B cell (primary cell): ENCODE data around the gene PKMYT1. TPM values are rescaled to one million over a fixed set of nuclear protein-coding genes. Genes with fewer than 3 reads are reported as not detected.

ENCODE experiments used
- ATAC-seq: fragments of 200-7000 bp; cut with Tn5 transposase; one replicate; pipeline ENCODE4 v1.10.0; 2021; ENCODE audit warnings: low read depth, mild to moderate bottlenecking, moderate number of reproducible peaks, moderate library complexity
- CTCF ChIA-PET: fragments of 350-600 bp; sonication (Branson Sonifier 250); formaldehyde crosslinking; loops from one replicate; lab custom pipeline; 2021; ENCODE audit warnings: antibody characterized with exemption, inconsistent platforms; lab: Charles Lee
- POLR2A ChIA-PET: fragments of 350-600 bp; sonication (Branson Sonifier 250); formaldehyde crosslinking; loops from one replicate; lab custom pipeline; 2021; ENCODE audit warnings: antibody characterized with exemption; lab: Charles Lee
- DNase-seq: peaks from one replicate; pipeline ENCODE4 v3.0.0; 2013
- H2AFZ ChIP-seq: 2 replicates; pipeline ENCODE4 v1.6.1; 2012; ENCODE audit warnings: mild to moderate bottlenecking, low read depth, low read length; ENCODE audit not compliant: insufficient read depth, poor library complexity, severe bottlenecking
- H3K27ac ChIP-seq, 2 donors: 1 replicate in 1 of 2; 2 replicates in 1 of 2; pipeline ENCODE4 v1.5.1; 2012 to 2013; ENCODE audit warnings: low read length in 2 of 2, mild to moderate bottlenecking in 2 of 2, moderate library complexity in 1 of 2
- H3K27me3 ChIP-seq, 4 experiments: fragments of 200-600 bp in 1 of 4; sonication (generic) in 1 of 4; replicated peaks in 1 of 4; 1 replicate in 2 of 4; 2 replicates in 2 of 4; pipeline versions ENCODE4 v1.6.1 to v1.7.0; 2013 to 2016; ENCODE audit warnings: low read length in 3 of 4, mild to moderate bottlenecking in 2 of 4, mixed read lengths in 1 of 4, moderate library complexity in 1 of 4; ENCODE audit not compliant: insufficient read depth in 4 of 4, control insufficient read depth in 3 of 4; ENCODE audit errors: control extremely low read depth in 1 of 4
- H3K36me3 ChIP-seq, 2 experiments: replicated peaks in 1 of 2; 1 replicate in 1 of 2; 2 replicates in 1 of 2; pipeline versions ENCODE4 v1.6.1 to v1.7.1; 2013; ENCODE audit warnings: low read length in 1 of 2; ENCODE audit not compliant: insufficient read depth in 2 of 2, control insufficient read depth in 1 of 2; ENCODE audit errors: control extremely low read depth in 1 of 2, extremely low read depth in 1 of 2
- H3K4me1 ChIP-seq, 2 donors: fragments of 200-600 bp in 1 of 2; sonication (generic) in 1 of 2; 1 replicate in 1 of 2; 2 replicates in 1 of 2; pipeline versions ENCODE4 v1.5.1 to v1.6.1; 2013 to 2017; ENCODE audit warnings: low read length in 2 of 2; ENCODE audit not compliant: control insufficient read depth in 2 of 2, insufficient read depth in 2 of 2
- H3K4me2 ChIP-seq: replicated peaks from 2 replicates; pipeline ENCODE3; 2012; ENCODE audit warnings: mild to moderate bottlenecking, low read depth, low read length; ENCODE audit not compliant: poor library complexity, severe bottlenecking
- H3K4me3 ChIP-seq, 5 experiments: fragments of 200-600 bp in 1 of 5; sonication (generic) in 1 of 5; 1 replicate in 3 of 5; 2 replicates in 2 of 5; pipeline versions ENCODE4 v1.5.1 to v1.7.0; 2011 to 2016; ENCODE audit warnings: low read length in 4 of 5, mild to moderate bottlenecking in 4 of 5, low read depth in 2 of 5, control low read depth in 1 of 5, moderate library complexity in 1 of 5; ENCODE audit not compliant: insufficient read depth in 1 of 5; ENCODE audit errors: control extremely low read depth in 1 of 5, extremely low read depth in 1 of 5
- H3K79me2 ChIP-seq: fragments of 200-600 bp; sonication (generic); one replicate; pipeline ENCODE4 v1.6.0; 2016; ENCODE audit warnings: low read length; ENCODE audit not compliant: control insufficient read depth, insufficient read depth
- H3K9ac ChIP-seq: fragments of 200-600 bp; sonication (generic); 2 replicates; pipeline ENCODE4 v1.6.1; 2017; ENCODE audit warnings: mild to moderate bottlenecking, low read length, moderate library complexity
- H3K9me3 ChIP-seq, 3 donors: one replicate each; pipeline versions ENCODE4 v1.6.1 to v1.7.1; 2013; ENCODE audit warnings: low read length in 2 of 3; ENCODE audit not compliant: control insufficient read depth in 2 of 3, insufficient read depth in 1 of 3; ENCODE audit errors: control extremely low read depth in 1 of 3
- H4K20me1 ChIP-seq: 2 replicates; pipeline ENCODE4 v1.6.0; 2012; ENCODE audit warnings: mild to moderate bottlenecking, low read length; ENCODE audit not compliant: insufficient read depth, control insufficient read depth, poor library complexity, severe bottlenecking
- H3K27ac Mint-ChIP-seq: one replicate; pipeline ENCODE4 v1.8.0; 2021; ENCODE audit warnings: mixed read lengths
- H3K27me3 Mint-ChIP-seq: one replicate; pipeline ENCODE4 v1.8.0; 2021; ENCODE audit warnings: mixed read lengths
- H3K4me1 Mint-ChIP-seq: one replicate; pipeline ENCODE4 v1.8.0; 2021; ENCODE audit warnings: mixed read lengths
- H3K4me3 Mint-ChIP-seq: one replicate; pipeline ENCODE4 v1.8.0; 2021; ENCODE audit warnings: mixed read lengths
- H3K9me3 Mint-ChIP-seq: one replicate; pipeline ENCODE4 v1.8.0; 2022; ENCODE audit warnings: mixed read lengths; ENCODE audit not compliant: insufficient read depth
- CTCF ChIP-seq: fragments of 200-600 bp; IDR thresholded peaks from one replicate; pipeline ENCODE4 v1.8.0; 2022; ENCODE audit warnings: antibody characterized with exemption, mild to moderate bottlenecking
- EZH2 ChIP-seq: IDR thresholded peaks from 2 replicates; pipeline ENCODE4 v1.6.1; 2012; ENCODE audit warnings: borderline replicate concordance, low read depth, mild to moderate bottlenecking, moderate library complexity, low read length; ENCODE audit not compliant: insufficient read depth, poor library complexity, severe bottlenecking
- WGBS: methylation state at CpG from one replicate; pipeline ENCODE4 v1.1.5; 2013; ENCODE audit warnings: missing lambda C conversion rate; ENCODE audit not compliant: insufficient coverage; 5-methylcytosine and 5-hydroxymethylcytosine counted together
- intact Hi-C: fragments of 100-400 bp; cut with micrococcal nuclease; formaldehyde crosslinking; loops from one replicate; pipeline ENCODE4 v1.10.0; 2022
- polyA plus RNA-seq: library from polyadenylated mRNA; depleted of rRNA; stranded (reverse); fragments of >200 nt; gene quantifications from 2 replicates; pipeline ENCODE4 v1.2.3, GENCODE V29; 2012
- total RNA-seq, 2 donors: library from RNA; stranded (reverse); fragments of 120-200 nt in 1 of 2; gene quantifications; 1 replicate in 1 of 2; 2 replicates in 1 of 2; pipeline versions ENCODE4 v1.2.3 to v1.2.4, GENCODE V29; 2013 to 2022

The PKMYT1 gene
- total and polyA plus RNA-seq, 2 donors (not counting 1 experiment from before 2014, with no cell fraction given), result 0.67 to 2.6 TPM

GRCh38 chr16:3020247-3020603 lies 40.0 kb upstream of the PKMYT1 start, which contains the start of gene TNFRSF12A:
TNFRSF12A (plus strand) TSS chr16:3020368; CDS start chr16:3020398, 30 bp downstream.
- H3K4me3 ChIP-seq, result peak within 1 kb of the TSS; percentile 48 to 68 (median 59)
- under 1% methylated on average over 48 of the region's 49 CpGs for WGBS

More at GRCh38 chr16:3020247-3020603, 40.0 kb upstream of the PKMYT1 start, which contains the start of gene TNFRSF12A:
- ATAC-seq (peak; percentile 25), DNase-seq (peak; percentile 88)
- H3K4me3 Mint-ChIP-seq, result peak within 1 kb of the TSS; percentile 90
- peaks cover 9% of the 10 kb centered on the region for H3K27me3 Mint-ChIP-seq
- peaks cover 44% of the 10 kb centered on the region for H3K4me1 Mint-ChIP-seq
- Histone ChIP-seq H3K4me1 (peaks cover 37 to 54% of the 10 kb centered on the region in 2 donors), H3K36me3 (no peaks in the 10 kb centered on the region), H3K79me2 (peaks cover 2% of the 10 kb centered on the region), H3K9me3 (peaks cover 0 to 4% (median 0%) of the 10 kb centered on the region in 3 donors), H3K27me3 (peaks cover 0 to 19% (median 8%) of the 10 kb centered on the region in 4 experiments), H3K4me2 (peak within 1 kb of the TSS; percentile 82), H3K9ac (peak within 1 kb of the TSS; percentile 70), H3K27ac (no peak within 1 kb of the TSS), H2AFZ (peak within 1 kb of the TSS; percentile 58), H4K20me1 (peaks cover 5% of the 10 kb centered on the region)
- POLR2A ChIA-PET, result interaction anchor here (1.1 to 1.4 kb wide), 2 partner anchors 16 to 138 kb away, joined by 5 read pairs; no protein-coding TSS in a partner anchor
- H3K27ac Mint-ChIP-seq, result peak within 1 kb of the TSS; percentile 88
- CTCF ChIA-PET, result interaction anchor here (1.5 to 6.9 kb wide), 5 partner anchors 8 to 109 kb away, joined by 5 to 61 read pairs (median 18); no protein-coding TSS in a partner anchor
- H3K9me3 Mint-ChIP-seq, result no peaks in the 10 kb centered on the region
- intact Hi-C loops, result loop anchor here (1.0 to 10.0 kb wide), 8 partner anchors 8 to 1715 kb away; partner anchors contain the start of genes PAQR4, SRRM2, UBE2I and ZNF174
- no peak for TF ChIP-seq EZH2
- no peak for TF ChIP-seq CTCF
